Esophagus squamous epithelium (tissue), 5 donors: ENCODE data around the gene B4GALNT2. TPM values are rescaled to one million over a fixed set of nuclear protein-coding genes. Genes with fewer than 3 reads are reported as not detected.
A peak's percentile ranks its signal among the peaks of the same experiment; 100 is the strongest.

Source experiments
- DNase-seq: peaks from one replicate; lab custom pipeline; 2025; lab: John Stamatoyannopoulos, UW
- H3K27ac ChIP-seq, 4 donors: fragments of 200-600 bp; sonication (generic); one replicate each; pipeline ENCODE4 v1.5.1; 2016 to 2019; ENCODE audit warnings: mild to moderate bottlenecking in 1 of 4
- H3K27me3 ChIP-seq, 4 donors: fragments of 200-600 bp; sonication (generic); 1 replicate in 3 of 4; 2 replicates in 1 of 4; pipeline versions ENCODE4 v1.5.1 to v1.6.0; 2017 to 2021; ENCODE audit warnings: antibody characterized with exemption in 1 of 4
- H3K36me3 ChIP-seq, 3 donors: fragments of 200-600 bp; sonication (generic); one replicate each; pipeline ENCODE4 v1.5.1; 2016 to 2019
- H3K4me1 ChIP-seq, 3 donors: fragments of 200-600 bp; sonication (generic); one replicate each; pipeline ENCODE4 v1.5.1; 2017 to 2019
- H3K4me3 ChIP-seq, 4 donors: fragments of 200-600 bp; sonication (generic); 1 replicate in 3 of 4; 2 replicates in 1 of 4; pipeline ENCODE4 v1.5.1; 2016 to 2019; ENCODE audit warnings: mild to moderate bottlenecking in 2 of 4, moderate library complexity in 1 of 4
- H3K9me3 ChIP-seq, 3 donors: fragments of 200-600 bp; sonication (generic); one replicate each; pipeline ENCODE4 v1.5.1; 2016 to 2019
- CTCF ChIP-seq, 6 experiments: fragments of 450-650 bp in 4 of 6; fragments of 200-600 bp in 2 of 6; sonication (generic) in 2 of 6; IDR thresholded peaks; one replicate each; pipeline ENCODE4 v1.5.1; 2016 to 2019; ENCODE audit warnings: antibody characterized with exemption in 6 of 6, mild to moderate bottlenecking in 4 of 6, moderate library complexity in 4 of 6
- POLR2A ChIP-seq, 4 donors: fragments of 450-650 bp; IDR thresholded peaks; one replicate each; pipeline ENCODE4 v1.6.1; 2017; ENCODE audit warnings: antibody characterized with exemption in 4 of 4, mild to moderate bottlenecking in 4 of 4, moderate library complexity in 3 of 4
- WGBS, 2 donors: methylation state at CpG; one replicate each; pipeline ENCODE4 v1.1.5; 2018; 5-methylcytosine and 5-hydroxymethylcytosine counted together
- intact Hi-C: fragments of 100-400 bp; cut with DNase I; formaldehyde crosslinking; loops from one replicate; pipeline ENCODE4 v1.15.0; 2022
- total RNA-seq, 4 donors: library from RNA; depleted of rRNA; stranded (reverse); fragments of >200 nt; gene quantifications; one replicate each; pipeline ENCODE4 v1.1.0, GENCODE V29; 2016
- donor health status: DM: yes; HTN: yes; CAD: no.

B4GALNT2 gene
- total RNA-seq, 4 donors from 2014 or later = 0.04 TPM; not detected in 3

GRCh38 chr17:49194297-49194607, 61.7 kb downstream of the B4GALNT2 start:
- Histone ChIP-seq H3K36me3 (no peaks in the 10 kb centered on the region), H3K27ac (peak overlapping the region in 3 of 4 donors; percentile 78 to 96 (median 95)), H3K4me3 (no peak overlapping the region), H3K9me3 (no peaks in the 10 kb centered on the region), H3K27me3 (no peaks in the 10 kb centered on the region), H3K4me1 (peaks cover 0 to 31% (median 0%) of the 10 kb centered on the region in 3 donors)
- intact Hi-C loops = no loop called here
- 31 to 39% methylated on average over 3 of the region's 3 CpGs for WGBS, 2 donors
- TF ChIP-seq POLR2A (IDR thresholded peaks at IDR 0.05) = no peak
- TF ChIP-seq CTCF (IDR thresholded peaks at IDR 0.05) = no peak
- no peak for DNase-seq

GRCh38 chr17:49195751-49196150, 63.2 kb downstream of the B4GALNT2 start:
- no peak overlapping the region for H3K27ac ChIP-seq
- TF ChIP-seq CTCF (IDR thresholded peaks at IDR 0.05) = no peak
- no peak for TF ChIP-seq POLR2A (IDR thresholded peaks at IDR 0.05)
- no peaks in the 10 kb centered on the region for H3K36me3 ChIP-seq
- H3K4me3 ChIP-seq = no peak overlapping the region
- no peaks in the 10 kb centered on the region for H3K9me3 ChIP-seq
- H3K27me3 ChIP-seq = no peaks in the 10 kb centered on the region
- peaks cover 0 to 29% (median 0%) of the 10 kb centered on the region in 3 donors for H3K4me1 ChIP-seq
- 39% methylated on average over 4 of the region's 4 CpGs for WGBS, 2 donors
- DNase-seq = no peak
- intact Hi-C loops = no loop called here

GRCh38 chr17:49196520-49196919, 64.0 kb downstream of the B4GALNT2 start:
- intact Hi-C loops = no loop called here
- TF ChIP-seq POLR2A (IDR thresholded peaks at IDR 0.05) (no peak), CTCF (IDR thresholded peaks at IDR 0.05) (no peak)
- WGBS, 2 donors = 85 to 93% methylated on average over 3 of the region's 3 CpGs

GRCh38 chr17:49197346-49197998, 64.9 kb downstream of the B4GALNT2 start:
- TF ChIP-seq CTCF (IDR thresholded peaks at IDR 0.05) (no peak), POLR2A (IDR thresholded peaks at IDR 0.05) (no peak)
- Histone ChIP-seq H3K4me1 (peaks cover 0 to 15% (median 0%) of the 10 kb centered on the region in 3 donors), H3K4me3 (no peak overlapping the region), H3K27me3 (no peaks in the 10 kb centered on the region), H3K9me3 (no peaks in the 10 kb centered on the region), H3K36me3 (no peaks in the 10 kb centered on the region), H3K27ac (no peak overlapping the region)
- intact Hi-C loops = no loop called here
- DNase-seq = no peak
- WGBS, 2 donors = 41 to 58% methylated on average over 4 to 5 of the region's 5 CpGs

More at GRCh38 chr17:49196520-49196919, 64.0 kb downstream of the B4GALNT2 start:
- DNase-seq = no peak
- Histone ChIP-seq H3K4me3 (no peak overlapping the region), H3K9me3 (no peaks in the 10 kb centered on the region), H3K27ac (no peak overlapping the region), H3K27me3 (no peaks in the 10 kb centered on the region), H3K36me3 (no peaks in the 10 kb centered on the region), H3K4me1 (peaks cover 0 to 22% (median 0%) of the 10 kb centered on the region in 3 donors)

GRCh38 chr17:49198211-49198610, 65.6 kb downstream of the B4GALNT2 start:
- no peak overlapping the region for H3K27ac ChIP-seq
- TF ChIP-seq POLR2A (IDR thresholded peaks at IDR 0.05) (no peak), CTCF (IDR thresholded peaks at IDR 0.05) (no peak)
- intact Hi-C loops = no loop called here
- no peaks in the 10 kb centered on the region for H3K27me3 ChIP-seq
- H3K9me3 ChIP-seq = no peaks in the 10 kb centered on the region
- 48 to 89% methylated on average over 2 of the region's 2 CpGs for WGBS, 2 donors
- no peak overlapping the region for H3K4me3 ChIP-seq
- H3K36me3 ChIP-seq = no peaks in the 10 kb centered on the region
- no peak for DNase-seq
- peaks cover 0 to 11% (median 0%) of the 10 kb centered on the region in 3 donors for H3K4me1 ChIP-seq
